Anterior cingulate cortex (tissue), 58 donors: ENCODE measurements around the gene TROAP.
"Not testable (repeated sequence)": the region's sequence is repeated elsewhere in the genome, so short reads cannot be mapped to it uniquely, and the experiment has no call there.

Experiments used
- DNase-seq, 58 donors: peaks; one replicate each; lab custom pipeline; 2025; lab: John Stamatoyannopoulos, UW

Gene TROAP

GRCh38 chr12:49294086-49294803, 28.8 kb upstream of the TROAP start:
- DNase-seq, result no peak

DNA sequence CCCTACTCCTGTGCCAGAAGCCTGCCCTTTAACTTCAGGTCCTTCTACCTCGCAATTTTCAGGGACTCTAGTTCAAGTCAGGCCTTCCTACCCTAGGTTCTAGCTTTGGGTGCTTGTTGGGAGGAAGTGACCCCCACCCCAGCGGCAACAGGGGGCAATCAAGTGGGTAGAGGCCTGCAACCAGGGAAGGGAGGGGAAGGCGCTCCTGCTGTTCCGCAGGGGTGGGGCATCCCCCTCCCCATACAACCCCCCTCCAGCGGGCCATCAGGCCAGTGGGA, 28.3 kb upstream of the TROAP start:
- no peak for DNase-seq

DNA sequence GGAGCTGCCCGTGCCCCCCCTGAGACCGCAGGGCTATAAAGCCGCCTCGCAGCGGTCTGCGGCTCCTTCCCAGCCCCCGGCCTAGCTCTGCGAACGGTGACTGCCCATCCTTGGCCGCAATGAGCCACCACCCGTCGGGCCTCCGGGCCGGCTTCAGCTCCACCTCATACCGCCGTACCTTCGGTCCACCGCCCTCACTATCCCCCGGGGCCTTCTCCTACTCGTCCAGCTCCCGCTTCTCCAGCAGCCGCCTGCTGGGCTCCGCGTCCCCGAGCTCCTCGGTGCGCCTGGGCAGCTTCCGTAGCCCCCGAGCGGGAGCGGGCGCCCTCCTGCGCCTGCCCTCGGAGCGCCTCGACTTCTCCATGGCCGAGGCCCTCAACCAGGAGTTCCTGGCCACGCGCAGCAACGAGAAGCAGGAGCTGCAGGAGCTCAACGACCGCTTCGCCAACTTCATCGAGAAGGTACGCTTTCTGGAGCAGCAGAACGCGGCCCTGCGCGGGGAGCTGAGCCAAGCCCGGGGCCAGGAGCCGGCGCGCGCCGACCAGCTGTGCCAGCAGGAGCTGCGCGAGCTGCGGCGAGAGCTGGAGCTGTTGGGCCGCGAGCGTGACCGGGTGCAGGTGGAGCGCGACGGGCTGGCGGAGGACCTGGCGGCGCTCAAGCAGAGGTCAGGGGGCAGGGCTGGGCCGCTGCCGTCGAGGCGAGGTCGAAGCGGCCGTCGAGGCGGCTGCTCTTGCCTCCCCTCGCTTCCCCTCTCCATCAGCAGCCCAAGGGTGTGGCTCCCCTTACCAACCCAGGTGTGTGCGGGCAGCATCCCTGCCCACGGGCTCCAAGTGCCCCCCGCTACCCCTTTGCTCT, 27.7 kb upstream of the TROAP start, which contains the start of gene PRPH:
TSS of gene PRPH (plus strand) at position 66 of the 855 bp plus-strand sequence. CDS start at position 120, 54 bp downstream.
- no peak for DNase-seq

- no peak for DNase-seq
Measured at GRCh38 chr12:49296034-49296835, 26.8 kb upstream of the TROAP start.

DNA sequence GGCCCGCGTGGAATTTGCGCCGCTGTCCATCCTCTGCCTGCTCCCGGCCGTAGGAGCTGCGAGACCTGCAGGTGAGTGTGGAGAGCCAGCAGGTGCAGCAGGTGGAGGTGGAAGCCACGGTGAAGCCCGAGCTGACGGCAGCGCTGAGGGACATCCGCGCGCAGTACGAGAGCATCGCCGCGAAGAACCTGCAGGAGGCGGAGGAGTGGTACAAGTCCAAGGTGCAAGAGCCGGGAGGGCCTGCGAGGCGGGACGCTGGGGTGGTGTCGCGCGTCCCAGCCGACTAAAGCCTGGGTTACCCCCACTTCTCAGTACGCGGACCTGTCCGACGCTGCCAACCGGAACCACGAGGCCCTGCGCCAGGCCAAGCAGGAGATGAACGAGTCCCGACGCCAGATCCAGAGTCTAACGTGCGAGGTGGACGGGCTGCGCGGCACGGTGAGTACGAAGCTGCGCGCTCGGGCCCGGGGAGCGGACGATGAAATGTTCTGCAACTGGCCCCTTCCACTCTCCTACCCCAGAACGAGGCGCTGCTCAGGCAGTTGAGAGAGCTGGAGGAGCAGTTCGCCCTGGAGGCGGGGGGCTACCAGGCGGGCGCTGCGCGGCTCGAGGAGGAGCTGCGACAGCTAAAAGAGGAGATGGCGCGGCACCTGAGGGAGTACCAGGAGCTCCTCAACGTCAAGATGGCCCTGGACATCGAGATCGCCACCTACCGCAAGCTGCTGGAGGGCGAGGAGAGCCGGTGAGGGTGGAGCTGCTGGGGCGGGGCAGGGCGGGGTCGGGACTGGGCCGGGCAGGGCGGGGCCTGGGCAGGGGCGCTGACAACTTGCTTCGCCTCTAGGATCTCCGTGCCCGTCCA, 26.0 kb upstream of the TROAP start:
- DNase-seq, result no peak

DNA sequence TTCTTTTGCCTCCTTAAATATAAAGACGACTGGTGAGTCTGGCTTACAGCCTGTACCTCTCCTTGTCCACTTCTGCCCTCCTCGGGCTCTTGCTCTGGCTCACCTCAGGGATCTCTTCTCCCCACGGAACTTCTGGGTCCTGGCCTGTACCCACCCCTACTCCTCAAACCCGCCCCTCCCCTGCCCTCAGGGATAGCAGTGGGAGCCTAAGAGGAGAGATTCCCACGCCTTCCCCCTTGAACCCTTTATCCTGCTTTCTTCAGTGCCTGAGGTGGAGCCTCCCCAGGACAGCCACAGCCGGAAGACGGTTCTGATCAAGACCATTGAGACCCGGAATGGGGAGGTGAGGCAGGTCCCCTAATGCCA, 25.4 kb upstream of the TROAP start:
- no peak for DNase-seq

DNA sequence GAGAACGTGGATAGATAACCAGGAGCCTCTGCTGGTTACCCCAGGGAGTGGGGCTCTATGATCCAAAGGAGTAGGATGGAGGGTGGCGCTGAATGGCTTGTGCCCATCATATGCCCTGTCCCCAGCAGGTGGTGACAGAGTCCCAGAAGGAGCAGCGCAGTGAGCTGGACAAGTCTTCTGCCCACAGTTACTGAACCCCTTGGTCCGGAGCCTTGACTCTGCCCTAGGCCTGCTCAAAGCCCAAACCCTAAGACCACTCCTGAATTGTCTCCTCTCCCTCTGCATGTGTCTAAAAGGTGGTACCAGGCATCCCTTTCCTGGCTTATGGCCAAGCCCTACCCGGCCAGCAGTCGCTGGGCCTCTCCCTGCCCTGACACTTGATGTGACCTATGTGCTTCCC, 24.9 kb upstream of the TROAP start:
- DNase-seq, result no peak

DNA sequence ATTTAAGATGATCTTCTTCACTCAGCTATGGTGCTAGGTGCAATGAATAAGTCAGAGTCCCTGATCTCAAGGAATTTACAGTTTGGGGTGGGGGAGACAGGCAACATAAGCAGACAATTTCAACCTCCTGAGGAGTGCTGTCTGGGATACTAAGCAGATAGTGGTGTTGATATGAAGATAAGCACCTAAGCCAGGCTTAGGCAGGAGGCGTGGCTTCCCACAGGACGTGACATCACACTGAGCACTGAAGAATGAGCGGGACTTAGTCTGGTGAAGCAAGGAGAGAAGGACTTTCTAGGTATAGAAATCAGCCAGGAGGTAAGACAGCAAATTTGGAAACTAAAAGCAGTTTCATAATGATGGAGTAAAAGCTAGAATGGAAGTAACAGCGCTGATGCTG, 21.3 kb upstream of the TROAP start:
- DNase-seq, result no peak

- DNase-seq, result no peak
Measured at GRCh38 chr12:49304161-49304560, 18.9 kb upstream of the TROAP start.

DNA sequence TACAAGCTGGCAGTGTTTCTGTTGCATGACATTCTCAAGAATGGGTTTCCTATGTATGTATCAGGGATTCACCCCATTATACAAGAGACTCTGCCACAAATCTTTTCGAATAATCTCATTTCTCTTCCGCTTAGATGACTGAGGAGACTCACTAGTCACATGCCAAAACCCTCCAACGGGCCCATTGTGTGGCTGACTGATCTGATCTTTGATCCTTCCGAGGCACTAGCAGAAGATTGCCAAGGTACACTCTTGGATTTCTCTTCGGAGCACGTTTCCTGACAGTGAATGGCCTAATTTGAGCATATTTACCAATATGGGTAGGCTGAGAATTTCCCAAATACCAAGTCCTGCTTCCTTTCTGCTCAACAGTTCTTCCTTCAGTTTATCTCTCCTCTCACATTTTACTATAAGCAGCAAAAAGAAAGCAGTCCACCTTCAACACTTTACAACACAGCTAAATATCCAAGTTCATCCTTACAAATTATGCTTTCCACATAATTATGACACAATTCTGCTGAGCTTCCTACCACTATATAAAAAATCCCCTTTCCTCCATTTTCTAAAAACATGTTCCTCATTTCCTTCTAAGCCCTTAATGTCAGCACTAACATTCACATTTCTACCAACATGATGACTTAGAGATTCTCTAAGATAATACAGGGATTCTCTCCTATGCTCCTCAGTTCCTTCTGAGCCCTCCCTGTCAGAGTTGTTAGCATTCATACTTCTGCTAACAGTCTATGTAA, 17.1 kb upstream of the TROAP start:
- no peak for DNase-seq

DNA sequence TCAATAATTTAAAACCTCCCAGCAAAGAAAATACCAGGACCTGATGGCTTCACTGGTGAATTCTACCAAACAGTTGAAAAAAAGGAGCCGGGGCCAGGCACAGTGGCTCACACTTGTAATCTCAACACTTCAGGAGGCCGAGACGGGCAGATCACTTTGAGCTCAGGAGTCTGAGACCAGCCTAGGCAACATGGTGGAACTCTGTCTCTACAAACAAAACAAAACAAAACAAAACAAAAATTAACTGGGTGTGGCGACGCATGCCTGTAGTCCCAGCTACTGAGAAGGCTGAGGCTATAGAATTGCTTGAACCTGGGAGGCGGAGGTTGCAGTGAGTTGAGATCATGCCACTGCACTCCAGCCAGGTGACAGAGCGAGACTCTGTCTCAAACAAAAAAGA, 13.7 kb upstream of the TROAP start:
- DNase-seq, result no peak

- not testable (repeated sequence) for DNase-seq
Measured at GRCh38 chr12:49310451-49311000, 12.5 kb upstream of the TROAP start.

- no peak for DNase-seq
Measured at GRCh38 chr12:49314811-49315210, 8.2 kb upstream of the TROAP start.

GRCh38 chr12:49317118-49317517, 5.9 kb upstream of the TROAP start:
- DNase-seq, result not testable (repeated sequence)

DNA sequence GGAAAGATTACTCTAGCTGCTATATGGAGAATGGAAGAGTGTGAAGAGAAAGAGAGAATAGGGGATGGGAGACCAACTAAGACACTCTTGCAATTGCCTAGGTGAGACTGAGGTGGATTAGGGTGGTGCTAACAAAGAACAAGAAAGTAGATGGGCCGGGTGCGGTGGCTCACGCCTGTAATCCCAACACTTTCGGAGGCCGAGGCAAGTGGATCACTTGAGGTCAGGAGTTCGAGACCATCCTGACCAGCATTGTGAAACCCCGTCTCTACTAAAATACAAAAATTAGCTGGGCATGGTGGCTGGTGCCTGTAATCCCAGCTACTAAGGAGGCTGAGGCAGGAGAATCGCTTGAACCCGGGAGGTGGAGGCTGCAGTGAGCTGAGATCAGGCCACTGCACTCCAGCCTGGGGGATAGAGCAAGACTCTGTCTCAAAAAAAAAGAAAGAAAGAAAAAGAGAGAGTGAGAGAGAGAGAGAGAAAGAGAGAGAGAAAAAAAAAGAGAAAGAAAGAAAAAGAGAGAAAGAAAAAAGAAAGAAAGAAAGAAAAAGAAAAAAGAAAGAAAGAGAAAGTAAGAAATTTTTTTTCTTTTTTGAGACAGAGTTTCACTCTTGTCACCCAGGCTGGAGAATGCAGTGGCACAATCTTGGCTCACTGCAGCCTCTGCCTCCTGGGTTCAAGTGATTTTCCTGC, 2.5 kb upstream of the TROAP start:
- DNase-seq, result not testable (repeated sequence)

- no peak for DNase-seq
Measured at GRCh38 chr12:49322367-49322707, 718 bp upstream of the TROAP start.

DNA sequence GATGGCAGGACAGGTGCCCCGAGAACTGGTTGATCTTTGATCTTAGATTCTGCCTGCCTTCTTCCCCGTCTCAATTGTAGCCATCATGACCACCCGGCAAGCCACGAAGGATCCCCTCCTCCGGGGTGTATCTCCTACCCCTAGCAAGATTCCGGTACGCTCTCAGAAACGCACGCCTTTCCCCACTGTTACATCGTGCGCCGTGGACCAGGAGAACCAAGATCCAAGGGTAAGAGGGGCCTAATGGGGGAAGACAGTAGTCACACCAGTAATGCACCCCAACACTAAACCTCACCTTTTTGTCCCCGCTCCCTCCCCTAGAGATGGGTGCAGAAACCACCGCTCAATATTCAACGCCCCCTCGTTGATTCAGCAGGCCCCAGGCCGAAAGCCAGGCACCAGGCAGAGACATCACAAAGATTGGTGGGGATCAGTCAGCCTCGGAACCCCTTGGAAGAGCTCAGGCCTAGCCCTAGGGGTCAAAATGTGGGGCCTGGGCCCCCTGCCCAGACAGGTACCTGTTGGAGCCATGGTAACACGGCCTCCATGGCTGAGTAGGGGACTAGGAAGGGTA, 556 bp downstream of the TROAP start:
- DNase-seq, result no peak

- no peak for DNase-seq
Measured at GRCh38 chr12:49325606-49326005, 2.6 kb downstream of the TROAP start.
